Measurements from ENCODE around the gene TMEM33. TPM values are rescaled to one million over a fixed set of nuclear protein-coding genes. Genes with fewer than 3 reads are reported as not detected.
"Not testable (repeated sequence)": the region's sequence is repeated elsewhere in the genome, so short reads cannot be mapped to it uniquely, and the experiment has no call there.

Gene TMEM33
- total RNA-seq, 2 donors from 2014 or later, result 26.1 to 29.5 TPM

DNA sequence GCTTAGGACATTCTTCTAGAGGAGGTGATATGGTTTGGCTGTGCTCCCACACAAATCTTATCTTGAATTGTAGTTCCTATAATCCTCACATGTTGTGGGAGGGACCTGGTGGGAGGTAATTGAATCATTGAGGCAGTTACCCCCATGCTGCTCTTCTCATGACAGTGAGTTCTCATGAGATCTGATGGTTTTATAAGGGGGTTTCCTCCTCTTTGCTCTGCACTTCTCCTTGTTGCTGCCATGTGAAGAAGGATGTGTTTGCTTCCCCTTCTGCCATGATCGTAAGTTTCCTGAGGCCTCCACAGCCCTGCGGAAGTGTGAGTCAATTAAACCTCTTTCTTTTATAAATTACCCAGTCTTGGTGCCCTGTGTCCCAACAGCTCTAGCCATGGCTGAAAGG, 14.8 kb upstream of the TMEM33 start:
- not testable (repeated sequence) for ATAC-seq; H3K36me3 Mint-ChIP-seq (ENCODE audit: low read depth); H3K9me3 ChIP-seq (ENCODE audit: control insufficient read depth, low read length, poor library complexity, severe bottlenecking); H3K27ac Mint-ChIP-seq; DNase-seq; H3K4me1 Mint-ChIP-seq; H3K4me3 Mint-ChIP-seq
- peaks cover 27% of the 10 kb centered on the region for H3K27me3 Mint-ChIP-seq

DNA sequence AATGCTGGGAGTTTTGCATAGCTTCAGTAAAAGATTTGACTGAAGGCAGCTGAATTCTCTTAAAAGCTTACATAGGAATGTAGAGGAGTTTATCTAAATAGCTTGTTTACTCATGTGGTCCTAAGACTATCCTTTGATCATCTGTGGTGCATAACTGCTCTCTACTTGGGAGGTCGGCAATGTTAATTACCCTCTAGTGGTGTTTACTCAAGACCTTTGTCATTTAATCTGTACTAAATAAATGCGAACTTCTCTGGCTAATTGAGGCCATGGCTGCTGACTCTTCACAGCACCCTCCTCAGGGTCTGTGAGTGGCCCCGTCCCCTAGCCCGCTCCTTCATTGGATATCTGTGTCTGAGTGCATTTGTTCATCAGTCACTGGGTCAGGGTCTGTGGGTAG, 13.8 kb upstream of the TMEM33 start:
- H3K9me3 ChIP-seq (ENCODE audit: control insufficient read depth, low read length, poor library complexity, severe bottlenecking), result no peaks in the 10 kb centered on the region
- H3K36me3 Mint-ChIP-seq (ENCODE audit: low read depth), result no peaks in the 10 kb centered on the region
- DNase-seq (no peak), ATAC-seq (no peak)
- peaks cover 27% of the 10 kb centered on the region for H3K27me3 Mint-ChIP-seq
- H3K4me3 Mint-ChIP-seq, result no peak overlapping the region
- H3K4me1 Mint-ChIP-seq, result no peaks in the 10 kb centered on the region
- no peak overlapping the region for H3K27ac Mint-ChIP-seq

- no peak for DNase-seq
- Mint-ChIP-seq H3K4me1 (no peaks in the 10 kb centered on the region), H3K4me3 (no peak overlapping the region), H3K27ac (no peak overlapping the region), H3K27me3 (peaks cover 18% of the 10 kb centered on the region), H3K36me3 (ENCODE audit: low read depth) (no peaks in the 10 kb centered on the region)
- no peaks in the 10 kb centered on the region for H3K9me3 ChIP-seq (ENCODE audit: control insufficient read depth, low read length, poor library complexity, severe bottlenecking)
- no peak for ATAC-seq
Observed at GRCh38 chr4:41927796-41928499, 7.3 kb upstream of the TMEM33 start.

DNA sequence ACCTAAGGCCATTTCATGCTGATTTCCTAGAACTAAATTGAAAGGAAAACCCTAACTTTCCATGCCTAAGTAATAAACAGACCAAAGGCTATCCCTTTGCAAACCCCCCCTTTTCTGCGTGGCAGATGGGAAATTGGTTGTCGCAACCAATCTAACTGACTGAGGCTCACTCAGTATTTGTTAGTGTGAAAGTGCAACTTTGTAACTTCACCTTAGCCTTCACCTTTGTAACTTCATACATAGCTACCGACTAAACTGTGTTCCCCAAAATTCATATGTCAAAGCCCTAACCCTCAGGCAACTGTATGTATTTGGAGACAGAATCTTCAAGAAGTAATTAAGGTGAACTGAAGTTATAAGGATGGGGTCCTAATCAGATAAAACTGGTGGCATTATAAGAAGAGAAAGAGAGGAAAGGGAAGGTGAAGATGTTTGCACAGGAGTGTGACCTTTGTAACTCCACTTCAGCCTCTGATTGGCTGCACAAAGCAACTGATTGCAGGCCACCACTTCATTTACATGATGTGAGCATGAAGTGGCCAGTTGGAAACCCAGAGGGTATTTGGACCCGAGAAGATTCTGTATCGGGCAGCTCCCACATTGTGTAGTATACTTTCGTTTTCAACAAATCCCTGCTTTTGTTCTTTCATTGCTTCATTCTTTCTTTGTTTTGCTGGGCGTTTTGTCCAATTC, 4.9 kb upstream of the TMEM33 start:
- ATAC-seq, result no peak
- H3K4me3 Mint-ChIP-seq, result no peak overlapping the region
- peaks cover 4% of the 10 kb centered on the region for H3K27me3 Mint-ChIP-seq
- no peaks in the 10 kb centered on the region for H3K36me3 Mint-ChIP-seq (ENCODE audit: low read depth)
- H3K9me3 ChIP-seq (ENCODE audit: control insufficient read depth, low read length, poor library complexity, severe bottlenecking), result no peaks in the 10 kb centered on the region
- DNase-seq, result no peak
- H3K27ac Mint-ChIP-seq, result no peak overlapping the region
- H3K4me1 Mint-ChIP-seq, result peaks cover 6% of the 10 kb centered on the region

- H3K27ac Mint-ChIP-seq, result no peak overlapping the region
- ATAC-seq (no peak), DNase-seq (no peak)
- H3K4me1 Mint-ChIP-seq, result peaks cover 23% of the 10 kb centered on the region
- no peaks in the 10 kb centered on the region for H3K36me3 Mint-ChIP-seq (ENCODE audit: low read depth)
- peaks cover 4% of the 10 kb centered on the region for H3K27me3 Mint-ChIP-seq
- H3K9me3 ChIP-seq (ENCODE audit: control insufficient read depth, low read length, poor library complexity, severe bottlenecking), result no peaks in the 10 kb centered on the region
- H3K4me3 Mint-ChIP-seq, result no peak overlapping the region
Observed at GRCh38 chr4:41932988-41933387, 2.2 kb upstream of the TMEM33 start.

DNA sequence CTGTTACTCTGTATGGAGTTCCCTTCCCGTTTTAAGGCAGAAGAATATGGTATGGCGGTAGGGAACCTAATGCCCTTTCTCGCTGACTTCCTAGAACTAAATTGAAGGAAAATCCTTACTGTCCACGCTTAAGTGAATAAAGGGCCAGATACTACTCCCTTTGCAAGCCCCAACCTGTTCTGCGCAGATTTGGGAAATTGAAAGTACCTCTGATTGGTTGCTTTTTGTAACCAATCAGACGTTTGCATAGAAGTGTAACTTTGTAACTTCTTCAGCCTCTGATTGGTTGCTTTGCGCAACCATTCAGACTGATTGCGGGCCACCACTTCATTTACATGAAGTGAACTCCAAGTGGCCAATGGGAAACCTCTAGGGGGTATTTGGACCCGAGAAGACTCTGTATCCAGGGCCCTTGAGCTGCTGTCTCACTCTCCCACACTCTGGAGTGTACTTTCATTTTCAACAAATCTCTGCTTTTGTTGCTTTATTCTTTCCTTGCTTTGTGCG, 1.2 kb upstream of the TMEM33 start:
- no peaks in the 10 kb centered on the region for H3K9me3 ChIP-seq (ENCODE audit: control insufficient read depth, low read length, poor library complexity, severe bottlenecking)
- no peak for ATAC-seq
- H3K27ac Mint-ChIP-seq, result no peak overlapping the region
- no peaks in the 10 kb centered on the region for H3K27me3 Mint-ChIP-seq
- H3K36me3 Mint-ChIP-seq (ENCODE audit: low read depth), result no peaks in the 10 kb centered on the region
- peak overlapping the region; percentile 94 for H3K4me3 Mint-ChIP-seq
- peaks cover 24% of the 10 kb centered on the region for H3K4me1 Mint-ChIP-seq
- DNase-seq, result no peak

DNA sequence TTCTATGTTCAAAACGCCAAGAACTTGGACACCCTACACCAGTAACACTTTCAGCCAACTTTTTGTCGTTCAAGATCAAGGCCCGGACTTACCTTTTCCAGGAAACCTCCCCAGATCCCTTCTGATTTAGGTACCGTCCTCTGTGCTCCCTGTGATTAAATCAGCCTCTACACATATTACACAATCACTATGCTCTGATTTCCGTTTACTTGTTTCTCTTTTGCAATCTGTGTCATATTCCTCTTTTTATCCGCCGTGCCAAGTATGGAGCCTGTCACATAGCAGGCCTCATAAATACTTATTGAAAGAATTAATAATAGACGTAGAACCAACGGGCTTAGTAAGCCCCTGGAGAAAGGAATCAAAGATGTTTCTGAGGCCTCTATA, 722 bp upstream of the TMEM33 start:
- peaks cover 24% of the 10 kb centered on the region for H3K4me1 Mint-ChIP-seq

GRCh38 chr4:41935652-41936021, 408 bp downstream of the TMEM33 start:
- Mint-ChIP-seq H3K27me3 (no peaks in the 10 kb centered on the region), H3K4me3 (peak overlapping the region; percentile 94), H3K36me3 (ENCODE audit: low read depth) (no peaks in the 10 kb centered on the region), H3K27ac (peak overlapping the region; percentile 97), H3K4me1 (peaks cover 27% of the 10 kb centered on the region)
- DNase-seq (no peak), ATAC-seq (peak; percentile 27)
- H3K9me3 ChIP-seq (ENCODE audit: control insufficient read depth, low read length, poor library complexity, severe bottlenecking), result no peaks in the 10 kb centered on the region

More for the DNA sequence above, 722 bp upstream of the TMEM33 start:
- no peaks in the 10 kb centered on the region for H3K36me3 Mint-ChIP-seq (ENCODE audit: low read depth)
- ATAC-seq (no peak), DNase-seq (no peak)
- no peaks in the 10 kb centered on the region for H3K9me3 ChIP-seq (ENCODE audit: control insufficient read depth, low read length, poor library complexity, severe bottlenecking)
- H3K4me3 Mint-ChIP-seq, result peak overlapping the region; percentile 94
- H3K27me3 Mint-ChIP-seq, result no peaks in the 10 kb centered on the region
- peak overlapping the region; percentile 97 for H3K27ac Mint-ChIP-seq

DNA sequence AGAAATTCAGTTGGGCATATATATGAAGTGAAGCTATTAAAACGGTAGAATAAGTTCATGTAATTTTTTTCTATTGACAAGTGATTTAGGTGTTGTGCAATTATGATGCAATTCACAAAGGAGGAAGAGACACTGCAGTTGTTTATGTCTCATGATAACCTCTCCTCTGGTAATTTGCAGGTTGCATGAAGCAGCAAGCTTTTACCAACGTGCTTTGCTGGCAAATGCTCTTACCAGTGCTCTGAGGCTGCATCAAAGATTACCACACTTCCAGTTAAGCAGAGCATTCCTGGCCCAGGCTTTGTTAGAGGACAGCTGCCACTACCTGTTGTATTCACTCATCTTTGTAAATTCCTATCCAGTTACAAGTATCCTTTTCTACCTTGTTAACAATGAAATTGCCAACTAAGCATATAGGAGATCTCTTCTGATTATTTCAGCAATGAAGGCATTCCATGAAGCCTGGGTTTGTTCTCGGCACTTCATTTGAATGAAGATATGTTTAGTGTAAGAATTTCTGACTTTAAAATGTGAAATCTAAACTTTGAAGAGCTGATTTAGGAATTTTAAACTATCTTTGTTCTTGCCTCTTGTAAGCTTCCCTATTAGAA, 3.9 kb downstream of the TMEM33 start:
- Mint-ChIP-seq H3K27me3 (no peaks in the 10 kb centered on the region), H3K4me3 (no peak overlapping the region), H3K27ac (no peak overlapping the region), H3K4me1 (peaks cover 32% of the 10 kb centered on the region), H3K36me3 (ENCODE audit: low read depth) (no peaks in the 10 kb centered on the region)
- no peaks in the 10 kb centered on the region for H3K9me3 ChIP-seq (ENCODE audit: control insufficient read depth, low read length, poor library complexity, severe bottlenecking)
- DNase-seq, result no peak
- ATAC-seq, result no peak

DNA sequence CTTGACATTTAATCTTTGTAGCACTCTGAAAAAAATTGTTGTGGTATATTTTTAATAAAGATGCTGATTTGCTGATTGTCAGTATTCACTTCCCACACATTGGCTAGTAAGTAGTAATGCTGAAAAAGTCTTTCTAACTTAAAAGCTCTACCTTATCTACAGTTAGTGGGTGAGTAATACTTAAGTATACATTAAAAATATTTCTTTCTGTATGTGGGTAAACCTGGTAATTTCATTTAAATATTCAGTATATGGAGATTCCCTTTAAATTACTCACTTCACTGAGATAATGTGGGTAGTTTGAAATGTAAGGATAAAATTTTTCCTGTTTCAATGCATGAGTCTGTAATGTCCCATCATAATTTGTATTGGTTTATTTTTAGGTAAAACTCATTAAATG, 5.6 kb downstream of the TMEM33 start:
- DNase-seq (no peak), ATAC-seq (no peak)
- Mint-ChIP-seq H3K27ac (no peak overlapping the region), H3K36me3 (ENCODE audit: low read depth) (no peaks in the 10 kb centered on the region), H3K4me1 (peaks cover 20% of the 10 kb centered on the region), H3K4me3 (no peak overlapping the region), H3K27me3 (no peaks in the 10 kb centered on the region)
- H3K9me3 ChIP-seq (ENCODE audit: control insufficient read depth, low read length, poor library complexity, severe bottlenecking), result no peaks in the 10 kb centered on the region

DNA sequence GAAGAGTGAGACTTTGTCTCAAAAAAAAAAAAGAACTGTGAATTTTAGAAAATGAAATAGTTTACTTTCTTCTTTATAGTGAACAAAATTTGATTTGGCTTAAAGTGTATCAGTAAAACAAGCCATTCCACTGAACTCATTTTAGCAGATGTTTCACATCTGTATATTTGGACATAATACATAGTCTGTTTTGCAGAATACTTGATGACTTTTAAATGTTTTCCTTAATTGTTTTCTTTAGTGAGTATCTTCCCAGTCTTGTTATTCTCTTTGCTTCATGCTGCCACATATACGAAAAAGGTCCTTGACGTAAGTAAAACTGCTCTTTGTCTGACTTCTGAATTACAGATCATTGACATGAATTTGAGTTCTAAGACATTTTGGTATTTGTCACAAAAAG, 8.3 kb downstream of the TMEM33 start:
- H3K9me3 ChIP-seq (ENCODE audit: control insufficient read depth, low read length, poor library complexity, severe bottlenecking), result no peaks in the 10 kb centered on the region
- peaks cover 8% of the 10 kb centered on the region for H3K4me1 Mint-ChIP-seq
- H3K27me3 Mint-ChIP-seq, result no peaks in the 10 kb centered on the region
- H3K36me3 Mint-ChIP-seq (ENCODE audit: low read depth), result no peaks in the 10 kb centered on the region
- H3K27ac Mint-ChIP-seq, result no peak overlapping the region
- no peak for ATAC-seq
- no peak for DNase-seq
- H3K4me3 Mint-ChIP-seq, result no peak overlapping the region

DNA sequence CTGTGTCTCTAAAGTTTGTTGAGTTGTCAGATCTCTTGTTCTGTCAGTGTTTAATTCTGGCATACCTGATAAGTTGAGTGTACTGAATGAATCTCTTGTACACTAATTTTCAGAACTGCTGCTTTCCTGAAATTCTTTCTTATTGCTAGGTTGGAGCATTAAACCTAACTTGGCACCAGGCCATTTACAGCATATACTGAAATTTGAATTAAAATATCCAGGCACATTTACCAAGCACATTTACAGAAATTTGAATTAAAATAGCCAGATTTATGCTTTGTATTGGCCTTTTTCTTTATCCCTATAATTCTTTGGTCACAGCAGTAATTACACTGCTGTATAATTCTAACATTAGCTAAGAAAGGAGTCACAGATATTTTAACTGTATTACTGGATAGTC, 8.9 kb downstream of the TMEM33 start:
- no peaks in the 10 kb centered on the region for H3K27me3 Mint-ChIP-seq
- peaks cover 8% of the 10 kb centered on the region for H3K4me1 Mint-ChIP-seq
- no peak overlapping the region for H3K27ac Mint-ChIP-seq
- no peak overlapping the region for H3K4me3 Mint-ChIP-seq
- ATAC-seq (no peak), DNase-seq (no peak)
- no peaks in the 10 kb centered on the region for H3K9me3 ChIP-seq (ENCODE audit: control insufficient read depth, low read length, poor library complexity, severe bottlenecking)
- no peaks in the 10 kb centered on the region for H3K36me3 Mint-ChIP-seq (ENCODE audit: low read depth)

DNA sequence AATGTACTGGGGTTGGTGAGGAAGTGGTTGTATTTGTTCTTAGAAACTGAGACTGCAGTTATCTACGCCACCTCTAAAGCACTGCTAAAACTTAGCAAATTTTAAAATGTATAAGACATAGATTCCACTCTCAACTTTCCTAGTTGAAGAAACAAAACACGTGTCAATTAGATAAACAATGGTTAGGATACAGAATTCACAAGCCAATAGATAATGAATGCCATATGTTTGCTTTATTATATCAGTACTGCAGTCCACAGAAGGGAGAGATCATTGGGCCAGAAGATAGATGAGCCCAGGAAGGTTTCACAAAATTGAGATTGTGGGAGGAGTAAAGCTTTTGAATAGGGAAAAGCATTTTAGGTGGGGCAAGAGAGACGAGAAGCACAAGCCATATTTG, 14.3 kb downstream of the TMEM33 start:
- no peak for ATAC-seq
- H3K27ac Mint-ChIP-seq, result no peak overlapping the region
- DNase-seq, result no peak
- peaks cover 19% of the 10 kb centered on the region for H3K36me3 Mint-ChIP-seq (ENCODE audit: low read depth)
- H3K4me3 Mint-ChIP-seq, result no peak overlapping the region
- no peaks in the 10 kb centered on the region for H3K27me3 Mint-ChIP-seq
- H3K9me3 ChIP-seq (ENCODE audit: control insufficient read depth, low read length, poor library complexity, severe bottlenecking), result no peaks in the 10 kb centered on the region
- H3K4me1 Mint-ChIP-seq, result peaks cover 13% of the 10 kb centered on the region
